SHP77 (cell line): ENCODE measurements around the gene MYPN.
"Not testable (repeated sequence)": the region's sequence is repeated elsewhere in the genome, so short reads cannot be mapped to it uniquely, and the experiment has no call there.

Experiments used
- DNase-seq, 2 experiments: peaks; one replicate each; lab custom pipeline; 2025; lab: John Stamatoyannopoulos, UW

MYPN gene

GRCh38 chr10:68231106-68231816 is 122.0 kb downstream of the MYPN start:
- peak; percentile 24 to 41 for DNase-seq

DNA sequence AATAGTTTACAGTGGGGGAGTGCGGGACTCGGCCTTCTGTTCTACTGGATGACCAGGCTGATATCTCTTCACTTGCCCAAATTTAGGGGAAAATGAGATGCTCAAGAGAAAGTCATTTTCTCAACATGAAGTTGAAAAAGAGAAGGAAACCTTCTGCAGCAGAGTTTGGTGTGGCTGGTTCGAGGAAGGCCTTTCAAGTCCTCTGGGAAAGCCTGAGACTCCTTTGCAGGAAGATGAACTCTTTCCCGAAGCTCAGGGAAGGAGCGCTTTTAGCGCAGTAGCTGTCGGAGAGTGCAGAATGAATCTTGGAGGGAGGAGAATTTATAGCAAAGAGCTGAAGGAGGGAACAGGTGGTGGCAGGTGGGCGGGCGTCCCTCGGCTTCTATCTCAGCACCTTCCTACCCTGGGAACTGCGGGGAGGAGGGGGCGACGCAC is 122.5 kb downstream of the MYPN start, which contains the start of gene ATOH7:
Gene ATOH7, minus strand, starts transcription at position 297 of the 435 bp plus-strand sequence. CDS start 436 bp downstream, outside the sequence.
- DNase-seq, result no peak

GRCh38 chr10:68233046-68233445 is 123.8 kb downstream of the MYPN start:
- DNase-seq, result no peak

DNA sequence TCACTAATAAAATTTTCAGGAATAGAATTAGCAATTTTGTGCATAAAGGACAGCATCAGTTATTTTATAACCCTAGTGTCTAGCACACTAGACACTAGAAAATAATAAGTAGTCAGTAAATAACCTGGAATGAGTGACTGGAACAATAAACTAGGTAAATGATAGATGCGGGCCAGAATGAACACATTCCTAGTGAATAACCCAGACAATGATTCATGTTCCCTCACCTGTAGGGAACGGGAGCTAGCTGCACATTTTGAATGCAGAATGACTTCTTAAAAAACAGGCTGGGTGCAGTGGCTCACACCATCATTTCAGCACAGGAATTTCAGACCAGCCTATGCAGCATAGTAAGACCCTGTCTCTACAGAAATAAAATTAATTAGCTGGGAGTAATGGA is 125.8 kb downstream of the MYPN start:
- no peak for DNase-seq

DNA sequence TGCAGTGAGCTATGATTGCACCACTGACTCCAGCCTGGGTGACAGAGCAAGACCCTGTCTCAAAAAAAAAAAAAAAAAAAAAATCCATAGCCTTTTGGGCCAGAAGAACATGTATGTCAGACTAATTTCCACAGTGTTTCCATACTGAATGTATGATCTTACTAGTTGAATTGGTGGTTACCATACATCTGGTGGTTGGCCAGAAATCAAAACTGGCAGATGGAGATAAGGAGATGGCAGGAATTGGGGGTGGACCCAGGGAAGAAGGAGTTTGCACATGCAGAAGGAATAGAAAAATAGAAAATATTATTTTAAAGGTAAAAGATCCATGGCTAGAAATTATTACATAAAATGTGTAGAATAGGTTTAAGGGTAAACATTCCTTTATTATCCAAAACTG is 126.3 kb downstream of the MYPN start:
- no peak for DNase-seq

- no peak for DNase-seq
Measured at GRCh38 chr10:68237173-68237572, 127.9 kb downstream of the MYPN start.

DNA sequence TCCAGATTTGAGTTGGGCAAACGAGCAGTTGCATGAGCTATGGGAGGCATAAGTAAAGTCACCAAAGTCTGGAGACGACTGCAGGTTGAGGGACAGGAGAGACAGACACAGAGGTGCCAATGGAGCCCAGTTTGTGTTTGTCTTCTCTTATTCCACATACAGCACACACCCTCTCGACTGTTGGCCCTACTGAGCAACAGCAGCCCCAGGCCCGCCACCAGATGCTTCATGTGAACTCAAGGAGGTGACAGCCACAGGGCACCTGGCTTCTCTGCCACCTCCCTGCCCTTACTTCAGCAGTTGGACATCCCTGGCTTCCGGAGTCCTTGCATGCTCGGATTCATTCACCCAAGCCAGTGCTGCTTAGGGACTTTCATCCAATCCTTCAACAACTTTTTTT is 129.1 kb downstream of the MYPN start:
- DNase-seq, result no peak

DNA sequence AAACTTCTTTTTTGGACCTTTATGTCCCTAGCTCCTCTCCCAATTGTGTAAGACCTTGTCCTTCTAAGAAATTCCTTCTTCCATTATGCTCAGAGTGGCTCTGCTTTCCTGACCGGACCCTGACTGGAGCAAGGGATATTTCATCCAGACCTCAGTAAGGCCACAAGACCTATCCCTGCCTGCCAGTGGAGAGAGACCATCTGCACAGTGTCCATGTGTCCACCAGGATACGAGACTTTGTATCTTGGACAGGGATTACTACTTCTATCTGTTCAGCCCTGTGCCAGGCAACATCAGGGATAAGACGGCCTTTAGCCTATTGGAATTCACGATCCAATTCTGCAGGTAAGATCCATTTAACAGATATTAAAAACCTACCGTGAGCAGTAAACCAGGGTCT is 129.8 kb downstream of the MYPN start:
- no peak for DNase-seq

DNA sequence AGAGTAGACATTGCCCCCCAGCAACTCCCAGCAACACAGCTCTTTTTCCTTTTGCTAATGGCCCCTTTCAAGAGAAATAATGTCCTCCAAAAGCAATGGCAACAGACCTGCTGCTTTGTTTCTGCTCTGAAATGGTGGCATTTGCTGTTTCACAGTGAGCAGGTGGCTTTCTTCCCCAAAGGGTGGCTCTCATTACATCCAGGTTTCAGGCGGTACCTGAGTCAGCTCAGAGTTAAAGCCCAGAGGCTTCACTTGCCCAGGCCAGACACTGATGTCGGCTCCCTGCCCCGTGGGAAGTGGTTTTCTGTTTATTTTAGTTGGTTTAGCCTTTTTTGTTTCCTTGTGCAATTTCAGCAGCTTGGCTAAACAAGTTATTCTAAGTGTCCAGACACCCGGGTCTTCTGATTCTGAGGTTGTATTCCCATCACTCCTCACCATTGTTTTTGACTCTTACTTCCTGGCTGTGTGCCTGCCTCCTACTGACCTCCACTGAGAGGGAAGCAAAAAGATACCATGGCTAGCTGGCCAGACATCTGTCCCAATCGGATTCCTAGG is 130.4 kb downstream of the MYPN start:
- no peak for DNase-seq

GRCh38 chr10:68242051-68242450 is 132.8 kb downstream of the MYPN start:
- DNase-seq, result no peak

- DNase-seq, result not testable (repeated sequence)
Measured at GRCh38 chr10:68246397-68246796, 137.1 kb downstream of the MYPN start.

DNA sequence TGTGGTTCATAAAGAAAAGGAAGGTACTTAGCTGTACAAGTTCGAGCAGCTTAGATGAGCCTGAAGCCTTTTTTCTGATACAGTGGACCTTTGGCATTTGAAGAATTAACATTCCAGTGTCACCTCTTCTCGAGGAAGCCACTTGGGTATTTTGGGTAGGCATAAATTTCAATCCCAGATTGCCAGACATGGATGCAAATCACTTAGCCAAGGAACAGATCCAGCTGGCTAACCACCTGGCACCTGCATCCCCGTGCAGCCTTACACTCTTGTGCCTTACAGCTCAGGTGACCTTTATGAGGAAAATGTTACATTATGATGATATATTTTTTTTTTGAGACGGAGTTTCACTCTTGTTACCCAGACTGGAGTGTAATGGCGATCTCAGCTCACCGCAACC is 138.6 kb downstream of the MYPN start:
- no peak for DNase-seq

GRCh38 chr10:68249297-68249696 is 140.0 kb downstream of the MYPN start:
- DNase-seq, result no peak

GRCh38 chr10:68251151-68251550 is 141.9 kb downstream of the MYPN start:
- DNase-seq, result no peak

- no peak for DNase-seq
Measured at GRCh38 chr10:68251625-68252495, 142.6 kb downstream of the MYPN start.

DNA sequence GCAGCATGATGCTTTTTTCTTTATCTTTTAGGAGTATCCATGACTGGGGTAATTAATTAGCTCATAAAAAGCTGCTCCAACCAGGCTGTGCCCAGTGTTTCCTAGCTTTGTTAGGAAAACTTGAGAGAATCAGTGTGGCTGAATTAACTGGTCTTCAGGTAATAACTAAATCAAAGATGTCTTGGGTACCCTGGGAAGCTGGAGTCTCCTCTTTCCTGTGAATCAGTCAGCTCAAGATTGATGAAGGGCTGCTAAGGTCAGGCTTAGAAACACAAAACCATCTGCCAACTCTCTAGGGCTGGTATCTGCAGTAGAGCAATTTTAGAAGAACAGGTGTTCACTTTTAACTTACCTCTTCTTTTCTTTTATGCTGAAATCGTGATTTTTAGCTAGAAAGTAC is 144.1 kb downstream of the MYPN start:
- no peak for DNase-seq

DNA sequence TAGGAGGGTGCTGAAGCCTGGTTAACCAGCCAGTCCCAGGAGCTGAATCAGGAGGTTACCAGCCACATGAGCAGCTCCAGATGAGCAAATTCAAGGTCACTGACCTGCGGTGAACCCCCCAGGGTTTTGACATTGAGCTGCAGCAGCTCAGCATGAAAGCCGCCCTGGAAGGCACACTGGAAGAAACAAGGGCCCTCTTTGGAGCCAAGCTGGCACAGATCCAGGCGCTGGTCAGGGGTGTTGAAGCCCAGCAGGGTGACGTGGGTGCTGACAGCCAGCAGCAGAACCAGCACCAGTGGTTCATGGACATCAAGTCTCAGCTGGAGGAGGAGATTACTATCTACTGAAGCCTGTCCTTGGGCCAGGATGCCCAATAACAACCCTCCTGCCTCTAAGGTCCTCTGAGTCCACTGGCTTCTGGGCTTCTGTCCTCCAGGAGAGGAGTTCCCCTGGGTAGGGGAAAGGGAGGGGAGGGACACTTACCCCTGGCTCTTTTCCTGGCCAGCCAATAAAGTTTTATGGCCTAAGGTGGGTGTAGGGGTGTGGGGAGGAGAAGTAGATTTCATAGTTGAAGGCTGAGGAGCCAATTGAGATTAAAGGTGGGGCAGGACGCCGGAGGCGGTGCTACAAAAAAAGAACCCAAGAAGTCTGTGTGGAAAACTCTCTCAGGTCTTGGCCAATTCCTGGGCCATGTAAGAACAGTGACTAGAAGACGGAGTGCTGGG is 152.0 kb downstream of the MYPN start:
- DNase-seq, result no peak
